Panc1 (cell line): ENCODE results near the gene RAB6A. TPM values are rescaled to one million over a fixed set of nuclear protein-coding genes. Genes with fewer than 3 reads are reported as not detected.

Experiments used
- ATAC-seq: fragments of 200-7000 bp; cut with Tn5 transposase; 2 replicates; pipeline ENCODE4 v1.9.1; 2020; ENCODE audit warnings: mild to moderate bottlenecking, moderate library complexity
- BruUV-seq: library from RNA; stranded (reverse); fragments of 400-500 nt; replicated peaks from 2 replicates; lab custom pipeline; 2021; lab: Mats Ljungman, UMichigan
- CTCF ChIA-PET: fragments of 300-600 bp; sonication (Branson Sonifier 250); formaldehyde crosslinking; loops from one replicate; lab custom pipeline; 2022; ENCODE audit warnings: antibody characterized with exemption; lab: Charles Lee
- POLR2A ChIA-PET: fragments of 300-600 bp; sonication (Branson Sonifier 250); formaldehyde crosslinking; loops from one replicate; lab custom pipeline; 2022; ENCODE audit warnings: antibody characterized with exemption; lab: Charles Lee
- DNase-seq: peaks from one replicate; pipeline ENCODE4 v3.0.0-alpha.2; 2010; ENCODE audit warnings: low read depth, low spot score
- H3K27ac ChIP-seq: 2 replicates; pipeline ENCODE4 v1.5.1; 2011; ENCODE audit warnings: mild to moderate bottlenecking, low read length, inconsistent platforms
- H3K27me3 ChIP-seq: fragments of 200-500 bp; sonication (Bioruptor generic); 2 replicates; pipeline ENCODE4 v1.6.0; 2014; ENCODE audit warnings: low read length, inconsistent platforms; ENCODE audit not compliant: control insufficient read depth, insufficient read depth
- H3K36me3 ChIP-seq: fragments of 200-500 bp; sonication (Bioruptor generic); 2 replicates; pipeline ENCODE4 v1.5.1; 2014; ENCODE audit warnings: inconsistent platforms, mild to moderate bottlenecking, low read length, moderate library complexity; ENCODE audit not compliant: control insufficient read depth, insufficient read depth
- H3K4me1 ChIP-seq: 2 replicates; pipeline ENCODE4 v1.5.1; 2011; ENCODE audit warnings: inconsistent platforms, mild to moderate bottlenecking, low read length, moderate library complexity; ENCODE audit not compliant: control insufficient read depth, insufficient read depth
- H3K4me3 ChIP-seq, 2 experiments: 2 replicates each; pipeline ENCODE4 v1.5.1; 2011 to 2012; ENCODE audit warnings: low read depth in 2 of 2, low read length in 2 of 2, mild to moderate bottlenecking in 2 of 2, inconsistent platforms in 1 of 2, moderate library complexity in 1 of 2
- H3K9me3 ChIP-seq: fragments of 200-500 bp; sonication (Bioruptor generic); 2 replicates; pipeline ENCODE4 v1.5.1; 2014; ENCODE audit warnings: low read depth, mild to moderate bottlenecking, inconsistent platforms, low read length, moderate library complexity; ENCODE audit not compliant: control insufficient read depth, insufficient read depth
- CTCF ChIP-seq: fragments of 450-650 bp; IDR thresholded peaks from 2 replicates; pipeline ENCODE4 v1.5.1; 2017; ENCODE audit warnings: mild to moderate bottlenecking
- POLR2AphosphoS5 ChIP-seq: IDR thresholded peaks from 2 replicates; pipeline ENCODE4 v1.6.1; 2012; ENCODE audit warnings: mild to moderate bottlenecking, low read depth, low read length, moderate library complexity
- REST ChIP-seq, 2 experiments: IDR thresholded peaks; 2 replicates each; pipeline ENCODE4 v1.6.1; 2011 to 2012; ENCODE audit warnings: low read depth in 2 of 2, control low read depth in 1 of 2, low read length in 1 of 2, mild to moderate bottlenecking in 1 of 2, moderate library complexity in 1 of 2; ENCODE audit not compliant: insufficient read depth in 1 of 2
- SIN3A ChIP-seq: IDR thresholded peaks from 2 replicates; pipeline ENCODE4 v1.6.1; 2012; ENCODE audit warnings: low read depth, mild to moderate bottlenecking, low read length, moderate library complexity, borderline replicate concordance; ENCODE audit not compliant: insufficient read depth
- TCF7L2 ChIP-seq: IDR thresholded peaks from 2 replicates; pipeline ENCODE4 v1.6.1; 2011; ENCODE audit warnings: mild to moderate bottlenecking, low read depth, low read length, inconsistent platforms
- in situ Hi-C: cut with HindIII; loops from 2 replicates; pipeline ENCODE4 v1.10.0; 2016; ENCODE audit warnings: low sequenced_read_pairs, low pct_unique_long_range_greater_than_20kb
- intact Hi-C: fragments of 100-400 bp; cut with micrococcal nuclease; formaldehyde crosslinking; loops from one replicate; pipeline ENCODE4 v1.10.0; 2022; ENCODE audit not compliant: unreplicated experiment
- total RNA-seq: library from RNA; stranded (reverse); gene quantifications from one replicate; pipeline ENCODE4 v1.2.1, GENCODE V29; 2021; ENCODE audit not compliant: unreplicated experiment

The RAB6A gene
- total RNA-seq, 1 experiment from 2014 or later, result 149 TPM

GRCh38 chr11:73647459-73648100, 113.3 kb downstream of the RAB6A start:
- CTCF ChIA-PET, result interaction anchor here (0.6 to 2.0 kb wide), 3 partner anchors 22 to 351 kb away, joined by 6 to 8 read pairs (median 7); no protein-coding TSS in a partner anchor

More at GRCh38 chr11:73647459-73648100, 113.3 kb downstream of the RAB6A start:
- peak overlapping the region; percentile 29 to 52 for H3K4me3 ChIP-seq
- TF ChIP-seq POLR2AphosphoS5, result no peak
- TF ChIP-seq CTCF, result no peak
- no peak for TF ChIP-seq SIN3A
- TF ChIP-seq TCF7L2, result no peak
- TF ChIP-seq REST (IDR thresholded peaks at IDR 0.05; ENCODE audit: insufficient read depth in 1 of 2, low read depth in 2 of 2, low read length in 1 of 2), result no peak
- no TSS peak for BruUV-seq
- POLR2A ChIA-PET, result no interaction called here
- no peaks in the 10 kb centered on the region for H3K27me3 ChIP-seq
- peak; percentile 22 for DNase-seq
- in situ Hi-C loops, result no loop called here
- no peaks in the 10 kb centered on the region; the same call in 1 of the 2 replicates for H3K4me1 ChIP-seq
- H3K9me3 ChIP-seq, result no peaks in the 10 kb centered on the region
- H3K27ac ChIP-seq, result peak overlapping the region; percentile 13; the same call in 1 of the 2 replicates
- H3K36me3 ChIP-seq, result no peaks in the 10 kb centered on the region
- intact Hi-C loops, result no loop called here
- peak; percentile 97 for ATAC-seq
